GM19043 (cell line): ENCODE results near the gene HRAS.

Source experiments
- ATAC-seq: cut with Tn5 transposase; IDR thresholded peaks from one replicate; pipeline ENCODE4 v1.9.1; 2021; ENCODE audit warnings: low read depth; ENCODE audit not compliant: unreplicated experiment

The HRAS gene

GRCh38 chr11:554428-555226 lies 19.3 kb upstream of the HRAS start:
- ATAC-seq: peak; percentile 73

GRCh38 chr11:553988-554340 lies 18.6 kb upstream of the HRAS start:
- ATAC-seq: no peak

DNA sequence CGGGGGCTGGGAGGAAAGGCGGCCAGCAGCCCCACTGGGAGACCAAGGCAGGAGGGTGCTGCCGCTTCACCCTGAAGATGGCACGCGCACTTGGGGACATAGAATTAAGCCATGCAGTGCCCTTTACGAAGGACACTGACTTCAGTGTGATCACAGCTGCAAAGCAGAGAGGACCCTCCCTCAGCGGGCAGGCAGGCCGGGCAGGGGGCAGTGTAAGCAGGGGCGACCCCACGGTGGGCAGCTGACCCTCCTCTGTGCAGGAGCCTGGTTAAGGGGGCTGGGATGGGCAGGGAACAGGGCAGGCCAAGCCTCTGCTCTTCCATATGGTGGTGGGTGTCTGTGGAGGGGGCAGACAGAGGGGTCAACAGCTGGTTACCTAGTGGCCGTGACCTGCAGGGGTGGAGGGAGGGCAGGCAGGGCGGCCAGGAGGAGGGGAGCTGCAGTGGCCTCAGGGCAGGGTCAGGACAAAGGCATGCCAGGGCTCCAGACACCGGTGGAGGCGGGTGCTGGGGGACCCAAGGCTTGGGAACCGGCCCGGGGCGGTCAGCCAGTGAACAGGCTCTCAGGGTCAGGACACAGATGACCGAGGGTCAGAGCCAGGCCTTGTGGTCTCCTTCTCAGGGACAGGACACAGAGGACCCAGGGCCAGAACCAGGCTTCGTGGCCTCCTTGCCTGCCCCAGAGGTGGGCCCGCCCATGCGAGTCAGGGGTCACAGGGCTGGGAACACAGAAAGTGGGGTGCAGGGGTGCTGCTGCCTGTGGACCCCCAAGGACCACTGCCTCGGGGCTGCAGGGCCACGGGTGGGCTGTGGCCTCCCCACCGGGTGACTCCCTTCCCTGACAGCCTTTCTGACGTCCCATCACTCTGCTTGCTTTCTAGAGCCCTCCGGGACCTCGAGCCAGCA lies 18.0 kb upstream of the HRAS start:
- ATAC-seq: no peak

DNA sequence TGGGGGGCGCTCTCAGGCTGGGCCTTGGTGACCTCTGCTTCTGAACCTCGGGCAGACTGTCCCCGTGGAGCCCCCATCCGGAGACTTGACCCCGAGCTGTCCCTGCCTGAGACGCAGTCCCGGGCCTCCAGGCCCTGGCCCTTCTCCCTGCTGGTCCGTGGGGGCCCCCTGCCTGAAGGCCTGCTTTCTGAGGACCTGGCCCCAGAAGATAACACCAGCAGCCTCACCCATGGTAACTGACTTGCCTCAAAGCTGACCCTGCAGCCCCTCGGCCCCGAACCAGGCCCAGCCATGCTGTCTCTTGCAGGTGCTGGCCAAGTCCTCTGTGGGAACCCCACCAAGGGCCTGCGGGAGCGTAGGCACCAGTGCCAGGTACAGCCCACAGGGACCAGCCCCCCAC lies 16.2 kb upstream of the HRAS start:
- no peak for ATAC-seq

- no peak for ATAC-seq
Measured at GRCh38 chr11:551131-551530, 15.8 kb upstream of the HRAS start.

GRCh38 chr11:550746-551085 lies 15.3 kb upstream of the HRAS start:
- no peak for ATAC-seq

GRCh38 chr11:550021-550745 lies 14.8 kb upstream of the HRAS start:
- no peak for ATAC-seq

- no peak for ATAC-seq
Measured at GRCh38 chr11:548700-549603, 13.6 kb upstream of the HRAS start.

- no peak for ATAC-seq
Measured at GRCh38 chr11:545171-545570, 9.8 kb upstream of the HRAS start.

GRCh38 chr11:544817-545166 lies 9.4 kb upstream of the HRAS start:
- ATAC-seq: no peak

GRCh38 chr11:541433-541885 lies 6.1 kb upstream of the HRAS start:
- ATAC-seq: no peak

DNA sequence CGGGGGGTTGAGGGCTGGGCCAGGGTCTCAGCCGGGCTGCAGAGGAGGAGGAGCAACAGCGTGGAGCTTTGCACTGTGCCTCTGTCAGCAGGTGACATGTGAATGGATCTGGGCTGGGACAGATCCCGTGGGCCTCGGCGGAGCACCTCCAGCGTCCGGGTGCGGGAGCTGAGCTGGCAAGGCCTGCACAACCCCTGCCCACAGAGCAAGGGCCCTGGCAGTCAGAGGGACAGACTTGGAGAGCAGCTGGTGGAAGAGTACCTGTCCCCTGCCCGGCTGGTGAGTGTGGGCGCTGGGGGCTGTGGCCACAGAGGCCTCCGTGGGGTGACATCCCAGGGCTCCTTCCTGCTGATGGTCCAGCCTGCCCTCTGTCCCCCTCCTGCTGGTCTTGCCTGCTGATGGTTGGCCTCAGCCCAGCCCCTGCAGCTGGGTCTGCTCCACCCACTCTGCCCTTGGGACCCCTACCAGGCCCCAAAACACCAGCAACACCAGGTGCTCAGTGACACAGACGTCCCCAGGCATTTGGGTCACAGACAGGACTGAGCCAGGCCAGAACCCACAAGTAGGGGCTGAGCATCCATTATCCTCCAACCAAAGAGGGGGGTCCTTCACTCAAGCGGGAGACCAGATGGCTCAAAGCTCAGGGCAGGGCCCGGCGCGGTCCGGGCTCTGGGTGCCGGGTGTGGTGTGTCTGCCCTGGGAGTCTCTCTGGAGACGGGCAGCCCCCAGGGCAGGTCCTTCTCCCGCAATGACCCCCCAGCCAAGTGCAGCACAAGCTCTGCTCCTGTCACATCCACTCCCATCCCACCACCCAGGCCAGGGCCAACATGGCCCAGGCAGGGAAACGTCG lies 5.4 kb upstream of the HRAS start:
- no peak for ATAC-seq

DNA sequence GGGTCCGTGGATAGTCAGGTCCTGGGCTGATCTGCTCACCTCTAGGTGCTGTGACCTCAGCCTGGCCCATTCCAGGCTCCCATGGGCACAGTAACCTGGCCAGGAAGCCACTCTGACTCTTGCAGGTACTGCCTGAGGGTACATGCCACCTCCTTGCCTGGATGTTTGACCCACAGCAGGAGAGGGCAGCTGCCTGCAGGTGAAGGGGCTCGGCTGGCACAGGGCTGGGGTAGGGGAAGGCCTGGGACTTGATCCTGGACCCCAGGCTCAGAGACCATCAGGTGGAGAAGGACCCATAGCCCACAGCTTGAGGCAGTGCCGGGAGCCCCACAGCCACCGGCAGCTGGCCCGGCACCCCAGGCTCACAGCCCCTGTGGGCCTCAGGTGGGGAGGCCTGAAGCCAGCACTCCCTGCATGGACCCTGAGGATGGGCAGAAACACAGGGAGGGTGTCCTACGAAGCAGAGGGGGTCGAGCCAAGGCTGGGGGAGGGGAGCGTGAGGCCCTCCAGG lies 4.7 kb upstream of the HRAS start:
- ATAC-seq: no peak

- no peak for ATAC-seq
Measured at GRCh38 chr11:538431-539051, 3.2 kb upstream of the HRAS start.

DNA sequence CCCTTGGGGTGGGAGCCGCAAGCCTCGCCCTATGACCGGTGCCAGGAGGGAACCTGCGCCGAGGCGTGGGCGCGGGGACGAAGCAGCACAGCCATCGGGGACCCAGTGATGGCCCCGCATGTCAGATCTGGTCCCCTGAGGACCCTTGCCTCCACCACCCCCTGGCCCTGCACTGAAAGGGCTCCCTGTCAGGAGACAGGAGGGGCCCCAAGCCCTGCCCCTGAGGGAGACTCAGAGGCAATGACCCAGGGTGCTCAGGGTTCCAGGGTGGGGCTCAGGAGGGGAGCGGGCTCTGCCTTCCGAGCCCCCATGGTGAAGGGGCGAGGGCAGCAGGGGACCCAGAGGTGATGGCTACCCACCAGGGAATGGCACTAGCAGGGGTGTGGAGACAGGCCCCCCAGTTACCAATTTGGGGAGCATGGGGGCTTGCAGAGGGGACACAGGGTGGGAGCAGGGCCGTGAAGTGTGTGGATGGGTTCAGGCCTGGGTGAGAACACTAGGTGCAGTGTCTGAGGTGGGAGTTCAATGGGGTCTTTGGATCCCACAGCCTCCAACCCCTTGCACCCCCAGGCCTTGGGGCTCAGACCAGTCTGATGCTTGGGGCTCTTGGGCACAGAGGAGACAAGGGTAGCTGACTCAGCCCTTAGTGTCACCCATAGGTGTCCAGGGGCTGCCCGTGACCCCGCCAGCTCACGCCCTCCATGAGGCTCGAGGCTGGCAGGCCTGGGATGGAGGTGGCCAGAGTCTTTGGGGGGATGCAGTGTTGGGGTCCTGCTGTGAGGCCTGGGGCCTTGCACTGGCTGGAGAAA lies 2.5 kb upstream of the HRAS start:
- no peak for ATAC-seq

- ATAC-seq: peak; percentile 59
Measured at GRCh38 chr11:536841-537621, 1.7 kb upstream of the HRAS start, which contains the start of gene LRRC56. Gene LRRC56 (plus strand): TSS chr11:537527. CDS start chr11:540685, 3,158 bp downstream.

DNA sequence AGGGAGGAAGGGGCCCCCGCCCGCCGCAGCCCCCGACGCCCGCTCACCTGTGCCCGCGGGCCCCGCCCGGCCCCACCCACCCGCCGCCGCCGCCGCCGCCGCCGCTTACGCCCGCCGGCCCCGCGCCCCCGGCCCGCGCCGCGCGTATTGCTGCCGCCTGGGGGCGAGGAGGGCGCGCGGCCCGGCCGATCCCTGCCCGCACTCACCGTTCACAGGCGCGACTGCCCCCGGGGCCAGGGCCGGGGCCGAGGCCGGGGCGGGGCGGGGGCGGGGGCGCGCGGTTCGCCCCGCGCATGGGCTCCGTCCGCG lies 212 bp downstream of the HRAS start:
- ATAC-seq: peak; percentile 15
